GM19328 (cell line): ENCODE data around the gene SRBD1.
"Not testable (repeated sequence)": the region's sequence is repeated elsewhere in the genome, so short reads cannot be mapped to it uniquely, and the experiment has no call there.

Experiments
- ATAC-seq: cut with Tn5 transposase; IDR thresholded peaks from one replicate; pipeline ENCODE4 v1.9.1; 2021; ENCODE audit warnings: mild to moderate bottlenecking, moderate library complexity; ENCODE audit not compliant: unreplicated experiment

SRBD1 gene

DNA sequence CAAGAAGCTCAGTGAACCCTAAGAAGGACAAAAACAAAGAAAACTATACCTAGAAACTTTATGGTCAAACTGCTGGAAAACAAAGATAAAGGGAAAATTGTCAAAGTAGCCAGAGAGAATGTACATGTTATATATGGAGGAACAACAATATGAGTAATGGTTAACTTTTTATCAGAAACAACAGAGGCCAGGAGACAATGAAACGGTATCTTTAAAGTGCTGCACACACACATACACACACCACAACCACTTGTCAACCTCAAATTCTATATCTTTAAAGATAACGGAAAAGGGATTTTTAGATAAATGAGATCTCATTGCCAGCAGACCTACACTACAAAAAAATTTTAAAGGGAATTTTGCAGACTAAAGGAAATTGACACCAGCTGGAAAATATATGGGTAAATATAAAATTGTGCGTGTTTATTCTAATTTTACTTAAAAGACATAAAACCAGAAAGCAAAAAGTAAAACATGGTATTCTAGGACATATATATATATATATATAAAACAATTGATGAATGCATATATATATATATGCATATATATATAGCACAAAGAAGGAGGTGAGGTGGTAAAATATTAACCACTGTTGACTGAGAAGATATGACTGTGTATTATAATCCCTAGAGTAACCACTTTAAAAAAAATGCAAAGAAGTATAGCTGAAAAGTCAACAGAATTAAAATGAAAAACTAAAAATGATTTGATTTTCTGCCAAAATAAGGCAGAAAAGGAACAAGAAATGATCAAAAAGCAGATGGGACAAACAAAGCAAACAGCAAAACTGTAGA lies 172.0 kb downstream of the SRBD1 start:
- ATAC-seq: no peak

DNA sequence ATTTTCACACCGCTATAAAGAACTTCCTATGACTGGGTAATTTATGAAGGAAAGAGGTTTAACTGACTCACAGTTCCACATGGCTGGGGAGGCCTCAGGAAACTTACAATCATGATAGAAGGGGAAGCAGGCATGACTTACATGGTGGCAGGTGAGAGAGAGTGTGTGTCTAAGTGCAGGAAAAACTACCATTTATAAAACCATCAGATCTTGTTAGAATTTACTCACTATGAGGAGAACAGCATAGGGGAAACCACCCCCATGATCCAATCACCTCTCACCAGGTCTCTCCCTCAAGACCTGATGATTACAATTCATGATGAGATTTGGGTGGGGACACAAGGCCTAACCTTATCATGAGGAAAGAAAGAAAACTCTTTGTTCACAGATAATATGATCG lies 174.6 kb downstream of the SRBD1 start:
- no peak for ATAC-seq

DNA sequence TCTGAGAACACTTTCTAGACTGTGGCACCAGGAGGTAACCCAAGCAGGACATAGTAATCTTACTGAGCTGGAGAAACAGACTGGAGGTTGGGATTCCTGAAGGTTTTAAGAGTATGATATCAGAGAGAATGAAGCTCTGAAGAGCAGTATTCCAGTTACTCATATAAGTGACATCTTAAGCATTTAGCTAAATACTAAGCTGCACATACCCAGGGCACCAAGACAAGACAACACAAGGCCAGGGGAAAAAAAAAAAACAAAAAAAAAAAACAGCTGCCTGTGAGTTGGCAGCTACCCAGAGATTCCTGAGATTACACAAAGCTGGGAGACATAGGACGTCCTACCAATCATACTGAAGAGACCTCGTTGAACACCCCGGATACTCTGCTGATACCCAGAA lies 175.8 kb downstream of the SRBD1 start:
- no peak for ATAC-seq

DNA sequence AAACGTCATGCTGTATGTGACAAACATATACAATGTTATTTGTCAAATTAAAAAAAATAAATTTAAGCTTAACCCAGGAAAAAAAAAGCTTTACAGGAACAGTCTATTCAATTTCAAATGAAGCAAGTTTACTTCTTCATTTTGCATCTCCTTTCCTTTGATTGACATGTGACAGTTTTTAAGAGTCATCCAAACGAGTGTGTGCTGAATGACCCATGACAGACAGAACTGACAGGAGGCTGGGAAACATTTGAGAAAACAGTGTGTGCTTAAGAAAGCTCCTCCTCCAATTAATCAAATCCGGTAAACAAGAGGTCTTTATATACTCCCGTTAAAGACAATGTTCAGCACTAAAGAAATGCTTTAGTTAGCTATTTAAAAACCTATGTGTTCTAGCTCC lies 177.7 kb downstream of the SRBD1 start:
- ATAC-seq: no peak

DNA sequence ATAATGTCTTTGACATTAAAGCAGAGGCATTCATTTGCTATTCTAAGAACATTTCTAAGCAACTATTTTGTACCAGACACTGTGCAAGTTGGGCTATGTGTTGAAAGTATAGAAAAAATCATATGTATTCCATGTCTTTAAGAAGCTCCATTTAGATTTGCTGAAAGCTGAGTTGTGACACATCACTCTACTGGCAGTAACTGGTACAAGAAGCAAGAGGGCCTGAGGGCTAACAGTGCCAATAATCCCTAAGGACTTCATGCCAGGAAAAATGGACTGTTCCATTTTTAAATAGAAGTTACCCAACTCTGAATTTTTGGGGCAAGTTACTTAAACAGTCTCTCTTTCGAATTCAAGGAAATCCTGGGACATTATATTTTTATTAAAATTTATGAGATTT lies 178.7 kb downstream of the SRBD1 start:
- ATAC-seq: no peak

DNA sequence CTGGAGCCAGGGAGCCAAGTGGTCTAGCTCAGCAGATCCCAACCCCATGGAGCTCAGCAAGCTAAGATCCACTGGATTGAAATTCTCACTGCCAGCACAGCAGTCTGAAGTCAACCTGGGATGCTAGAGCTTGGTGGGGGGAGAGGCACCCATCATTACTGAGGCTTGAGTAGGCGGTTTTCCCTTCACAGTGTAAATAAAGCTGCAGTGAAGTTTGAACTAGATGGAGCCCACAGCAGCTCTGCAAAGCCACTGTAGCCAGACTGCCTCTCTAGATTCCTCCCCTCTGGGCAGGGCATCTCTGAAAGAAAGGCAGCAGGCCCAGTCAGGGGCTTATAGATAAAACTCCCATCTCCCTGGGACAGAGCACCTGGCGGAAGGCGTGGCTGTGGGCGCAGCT lies 185.0 kb downstream of the SRBD1 start:
- ATAC-seq: not testable (repeated sequence)

DNA sequence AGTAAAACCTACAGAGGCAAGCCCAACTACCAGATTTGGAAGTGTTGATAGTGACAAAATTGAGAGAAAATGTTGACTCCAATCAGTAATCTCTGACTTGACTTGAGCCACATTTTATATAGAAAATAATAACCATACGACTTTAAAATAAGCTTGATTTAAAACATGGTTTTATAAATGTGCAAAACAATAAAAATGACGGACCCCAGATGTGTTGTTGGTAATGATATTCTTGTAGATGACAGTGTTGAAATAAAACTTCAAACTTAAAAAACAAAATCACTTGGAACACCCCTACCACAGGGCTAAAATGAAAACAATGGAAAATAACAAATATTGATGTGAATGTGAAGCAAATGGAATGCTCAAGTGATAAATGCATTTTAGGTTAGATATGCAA lies 188.1 kb downstream of the SRBD1 start:
- no peak for ATAC-seq

DNA sequence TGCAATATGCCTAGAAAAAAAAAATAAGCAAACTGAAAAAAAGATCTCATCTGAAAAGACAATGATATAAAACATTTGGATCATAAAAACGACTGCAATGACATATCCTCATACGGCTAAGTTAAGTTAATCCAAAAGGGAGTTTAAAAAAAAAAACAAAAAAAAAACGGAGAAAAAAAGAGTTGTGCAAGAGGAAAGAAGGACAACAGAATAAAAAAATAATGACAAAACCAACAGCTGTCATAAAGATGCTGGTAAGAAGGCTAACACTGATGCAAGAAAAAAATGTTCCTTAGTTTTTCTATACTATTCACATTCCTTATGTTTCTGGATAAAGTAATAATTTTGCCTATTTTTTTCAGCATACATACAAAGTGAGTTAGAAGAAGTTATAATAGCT lies 192.5 kb downstream of the SRBD1 start:
- ATAC-seq: no peak

DNA sequence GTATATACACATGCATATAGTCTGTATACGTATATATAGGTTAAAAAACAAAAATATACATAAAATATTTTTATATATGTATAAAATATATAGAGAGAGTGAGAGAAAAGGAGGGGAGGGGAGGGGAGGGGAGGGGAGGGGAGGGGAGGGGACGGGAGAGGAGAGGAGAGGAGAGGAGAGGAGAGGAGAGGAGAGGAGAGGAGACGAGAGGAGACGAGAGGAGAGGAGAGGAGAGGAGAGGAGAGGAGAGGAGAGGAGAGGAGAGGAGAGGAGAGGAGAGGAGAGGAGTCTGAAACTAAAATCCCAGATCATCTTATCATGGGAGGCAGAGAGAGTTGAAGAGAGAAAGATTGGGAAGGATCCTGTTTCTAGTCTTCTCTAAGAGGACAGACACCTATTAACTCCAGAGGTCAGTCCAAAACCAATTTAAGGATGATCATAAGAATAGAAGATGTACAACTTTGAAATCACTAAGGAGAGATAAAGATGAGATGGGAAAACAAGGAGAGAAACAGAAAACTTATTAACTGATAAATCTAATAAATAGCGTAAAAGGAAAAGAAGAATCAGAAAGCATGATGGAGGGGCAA lies 195.4 kb downstream of the SRBD1 start:
- no peak for ATAC-seq

DNA sequence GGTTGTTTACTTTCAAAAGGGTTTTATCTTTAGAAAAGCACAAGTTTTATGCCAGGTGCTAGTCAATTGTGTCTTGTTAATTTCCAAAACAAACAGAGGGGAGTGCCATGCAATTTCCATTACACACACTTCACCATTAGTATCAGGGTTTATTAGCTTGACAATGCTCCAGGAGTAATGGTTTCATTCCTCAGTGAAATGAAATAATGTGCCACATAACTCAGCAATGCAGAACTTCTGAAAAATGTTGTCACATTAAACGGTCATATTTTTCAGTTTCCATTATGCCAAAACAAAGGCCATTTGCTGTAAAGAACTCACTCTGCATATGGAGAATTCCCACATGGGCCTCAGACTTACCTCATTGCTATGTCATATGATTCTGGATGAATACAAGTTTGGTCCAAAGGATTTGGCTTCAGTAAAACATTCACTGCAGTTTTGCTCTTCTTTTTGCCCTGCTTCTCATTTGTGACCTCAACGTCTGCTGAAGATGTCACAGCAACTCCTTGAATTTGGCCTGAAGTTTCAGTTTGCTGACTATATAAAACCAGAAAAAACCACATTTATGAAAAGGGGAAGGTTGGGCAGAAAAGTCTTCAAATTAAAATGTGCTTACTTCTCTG lies 198.2 kb downstream of the SRBD1 start:
- ATAC-seq: no peak

DNA sequence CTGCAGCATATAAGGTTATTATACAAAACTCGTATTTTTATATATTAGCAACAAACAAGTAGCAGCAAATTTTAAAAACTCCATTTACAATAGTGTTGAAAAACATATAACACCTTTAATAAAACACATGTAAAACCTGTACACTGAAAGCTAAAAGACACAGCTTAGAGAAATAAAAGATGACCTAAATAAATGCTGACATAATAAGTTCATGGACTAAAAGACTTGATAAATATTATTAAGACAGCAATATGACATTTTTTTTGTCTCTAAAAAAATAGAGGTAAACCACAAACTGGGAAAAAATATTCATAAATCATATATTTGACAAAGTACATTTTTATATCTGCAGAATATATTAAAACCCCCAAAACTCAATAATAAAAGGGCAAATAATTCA lies 201.4 kb downstream of the SRBD1 start:
- ATAC-seq: no peak

DNA sequence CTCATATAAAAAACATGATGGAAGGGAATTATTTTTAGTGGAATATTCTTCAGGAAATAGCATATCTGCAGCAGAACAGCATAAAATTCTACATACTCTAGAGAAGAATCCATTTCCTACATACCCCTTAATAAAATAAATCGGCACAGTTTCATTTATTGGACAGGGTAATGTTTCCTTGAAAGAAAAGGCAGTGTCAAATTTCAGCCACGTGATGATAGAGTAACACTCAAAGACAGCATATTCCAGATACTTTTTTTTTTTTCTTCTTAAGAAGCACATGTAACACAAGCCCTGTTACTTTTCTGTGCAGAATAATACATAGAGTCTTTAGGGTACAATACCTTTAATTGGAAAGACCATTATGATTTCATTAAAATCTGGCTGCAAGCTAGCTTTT lies 204.4 kb downstream of the SRBD1 start:
- ATAC-seq: no peak

DNA sequence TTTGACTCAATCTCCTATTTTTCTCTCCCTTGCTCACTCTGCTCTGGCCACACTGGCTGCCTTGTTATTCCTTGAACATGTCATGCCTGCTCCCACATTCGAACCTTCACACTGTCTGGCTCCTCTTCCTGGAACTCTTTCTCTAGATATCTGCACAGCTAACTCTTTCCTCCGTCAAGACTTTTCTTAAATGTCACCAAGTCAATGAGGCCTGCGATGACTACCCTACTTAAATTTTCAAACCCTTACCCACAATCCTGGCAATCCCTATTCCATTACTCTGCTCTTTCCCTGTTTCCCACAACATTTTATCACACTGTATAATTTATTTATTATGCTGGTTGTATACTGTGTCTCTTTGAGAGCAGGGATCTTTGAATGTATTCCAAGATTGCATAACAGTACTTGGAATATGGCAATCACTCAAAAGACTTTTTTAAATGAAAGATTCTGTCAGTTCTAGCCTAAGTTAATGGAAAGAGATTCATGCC lies 206.2 kb downstream of the SRBD1 start:
- ATAC-seq: no peak

DNA sequence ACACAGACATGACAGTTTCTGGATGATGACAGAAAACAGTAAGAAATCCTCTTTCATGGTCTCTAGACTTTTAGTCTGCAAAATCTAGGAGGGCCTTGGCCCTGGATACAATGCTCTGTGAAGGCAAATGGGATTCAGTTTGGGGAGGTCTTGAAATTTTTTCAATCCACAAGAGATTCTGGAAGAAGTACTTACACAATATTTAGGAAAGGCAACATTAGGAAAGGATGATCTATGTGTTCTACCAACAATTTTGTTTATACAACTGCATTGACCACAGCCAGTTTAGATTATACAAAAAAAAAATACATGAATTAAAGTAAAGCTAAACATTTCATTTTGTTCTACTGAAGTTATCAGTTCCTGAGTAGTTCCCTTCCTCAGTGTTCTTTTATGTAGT lies 208.0 kb downstream of the SRBD1 start:
- ATAC-seq: no peak

DNA sequence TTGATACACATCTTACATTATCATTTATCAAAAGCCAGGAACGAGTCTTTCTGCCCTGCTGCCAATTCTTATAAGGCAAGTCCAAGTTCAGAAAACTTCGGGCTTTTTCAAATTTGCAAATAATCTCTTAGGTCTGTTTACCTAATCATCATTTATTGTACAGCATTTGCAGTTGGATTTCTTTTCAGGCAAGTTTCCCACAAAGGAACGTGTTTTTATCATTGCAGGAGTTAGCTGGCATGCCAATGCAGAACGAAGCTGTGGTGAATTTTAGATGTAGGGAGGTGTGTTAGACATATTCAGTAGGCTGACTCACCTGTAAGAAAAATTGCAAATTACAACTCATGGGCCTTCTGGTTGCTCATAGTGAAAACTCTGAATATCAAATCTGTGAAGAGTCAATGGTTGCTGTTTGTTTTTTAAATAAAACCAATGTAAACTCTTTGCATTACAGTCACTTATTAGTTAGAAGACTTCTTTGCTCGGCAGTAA lies 209.6 kb downstream of the SRBD1 start:
- no peak for ATAC-seq

DNA sequence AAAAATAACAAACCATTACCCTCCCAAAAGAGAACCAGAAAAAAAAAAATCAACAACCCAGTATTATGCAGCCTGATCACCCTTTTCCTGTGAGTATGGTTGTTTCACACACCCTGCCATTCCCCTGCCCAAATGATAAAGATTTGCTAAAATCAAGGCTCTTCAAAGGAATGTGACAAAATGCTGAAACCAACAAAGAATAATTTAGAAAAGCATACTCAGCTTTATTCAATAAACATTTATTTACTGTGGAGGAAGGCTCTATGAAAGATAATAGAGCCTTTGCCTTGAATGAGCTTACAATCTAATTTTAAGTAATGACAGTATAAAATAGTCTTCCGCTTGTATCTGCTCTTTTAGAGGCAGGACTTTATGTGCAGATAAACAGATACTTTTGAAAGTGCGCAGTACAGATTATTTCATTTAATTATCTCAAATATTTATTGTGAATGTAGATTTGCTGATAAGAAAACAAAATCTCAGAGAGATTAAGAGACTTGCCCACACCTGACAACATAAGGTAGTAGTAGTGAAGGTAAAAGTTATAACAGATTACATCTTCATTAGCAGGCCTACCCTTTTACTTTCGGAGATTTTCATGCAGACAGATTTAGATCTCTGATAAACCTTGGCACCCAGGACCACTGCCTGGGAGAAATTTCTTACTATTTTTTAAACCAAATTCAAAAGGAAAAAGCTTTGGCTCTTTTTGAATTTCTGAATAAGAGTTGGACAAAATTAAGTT lies 211.9 kb downstream of the SRBD1 start:
- no peak for ATAC-seq

DNA sequence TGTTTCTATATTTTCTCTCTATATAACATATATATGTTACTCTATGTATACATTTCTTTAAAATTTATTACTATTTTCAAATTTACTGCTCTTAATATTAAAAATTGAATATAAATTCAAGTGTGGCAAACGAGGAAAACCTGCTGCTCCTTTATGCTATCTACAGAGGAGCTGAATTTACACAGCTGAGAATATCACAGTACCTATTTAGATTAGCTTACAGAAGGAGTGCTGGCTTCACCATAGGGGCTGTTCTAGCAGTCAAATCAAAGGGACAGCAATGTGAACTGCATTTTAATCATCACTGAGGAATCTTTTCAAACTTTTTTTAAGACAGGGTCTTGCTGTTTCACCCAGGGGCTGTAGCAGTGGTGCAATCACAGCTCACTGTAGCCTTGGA lies 213.8 kb downstream of the SRBD1 start:
- ATAC-seq: no peak

DNA sequence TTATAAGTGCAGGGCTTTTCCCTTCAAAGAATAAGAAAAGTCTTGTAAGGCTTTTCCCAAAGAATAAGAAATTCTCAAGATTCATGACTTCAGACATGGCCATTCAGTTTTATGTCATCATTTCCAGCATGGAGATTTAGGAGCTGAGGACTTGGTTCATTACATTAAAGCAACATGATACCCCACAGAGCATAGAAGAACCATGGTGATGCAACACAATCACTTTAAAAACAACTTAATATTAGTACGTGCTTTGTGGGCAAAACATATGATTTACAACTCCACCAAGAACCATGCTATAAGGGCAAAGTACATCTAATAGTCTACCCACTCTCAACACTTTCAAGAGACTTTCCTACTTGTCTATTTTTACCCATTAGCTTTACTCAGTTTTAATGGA lies 214.4 kb downstream of the SRBD1 start:
- no peak for ATAC-seq

DNA sequence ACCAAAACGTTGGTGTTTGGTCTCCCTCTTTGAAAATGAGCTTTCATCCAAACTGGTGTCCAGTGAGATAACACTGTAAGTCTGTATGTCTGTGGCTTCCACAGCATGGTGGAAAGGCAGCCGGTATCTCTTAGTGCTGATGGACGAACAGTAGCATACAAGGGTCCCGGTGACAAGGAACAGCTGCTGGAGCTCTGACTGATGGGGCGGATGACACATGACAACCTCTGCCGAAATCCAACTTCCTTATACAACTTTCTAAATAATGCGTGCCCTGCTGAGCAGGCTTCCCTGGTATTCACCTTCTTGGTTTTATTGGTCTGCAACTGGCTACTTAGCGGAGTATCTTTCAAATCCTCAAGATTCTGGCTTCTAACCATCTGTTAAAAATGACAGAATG lies 216.2 kb downstream of the SRBD1 start:
- ATAC-seq: no peak

DNA sequence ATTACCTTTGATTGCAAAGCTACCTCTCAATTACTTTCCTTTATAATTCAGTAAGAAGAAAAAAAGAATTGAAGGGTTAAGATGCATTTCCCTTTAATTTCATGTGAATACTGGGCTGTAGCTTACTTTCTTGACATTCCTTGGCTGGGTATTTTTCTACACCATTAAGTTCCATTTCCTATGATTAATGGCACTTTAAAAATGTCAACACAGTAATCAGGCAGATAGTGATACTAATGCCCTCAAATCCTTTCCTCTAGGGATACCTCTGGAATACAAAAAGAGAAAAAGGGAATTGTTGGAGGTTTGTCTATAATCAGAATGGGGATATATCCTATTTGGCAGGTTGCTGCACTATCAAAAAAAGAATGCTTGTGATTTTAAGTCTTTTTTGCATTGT lies 216.9 kb downstream of the SRBD1 start:
- ATAC-seq: no peak

DNA sequence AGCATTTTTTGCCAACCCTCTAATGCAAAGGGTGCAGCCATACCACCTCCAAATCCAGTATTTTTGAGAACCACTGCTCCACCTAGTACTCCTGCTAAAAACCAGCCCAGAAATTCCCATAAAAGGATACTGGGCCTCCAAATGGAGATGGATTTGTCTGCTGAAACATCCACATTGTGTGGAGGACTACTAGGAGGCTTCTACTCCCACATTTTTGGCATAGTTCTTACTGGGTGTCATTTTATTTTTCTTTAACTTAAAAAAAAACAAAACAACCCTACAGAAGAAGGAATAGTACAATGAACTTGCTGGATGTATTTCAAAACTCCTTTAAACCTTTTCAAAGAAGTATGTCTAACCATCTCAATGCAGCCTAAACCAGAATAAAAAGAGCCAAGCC lies 219.2 kb downstream of the SRBD1 start:
- ATAC-seq: no peak
